ENCODE results near the gene RBFOX1.

Gene RBFOX1

GRCh38 chr16:7373776-7374175, 41.1 kb downstream of the RBFOX1 start:
- no peak for DNase-seq (ENCODE audit: low spot score)

- DNase-seq (ENCODE audit: low spot score): no peak
These were observed 42.0 kb downstream of the RBFOX1 start for GRCh38 chr16:7374614-7375174.

- DNase-seq (ENCODE audit: low spot score): no peak
These were observed 43.6 kb downstream of the RBFOX1 start for GRCh38 chr16:7376227-7376626.

DNA sequence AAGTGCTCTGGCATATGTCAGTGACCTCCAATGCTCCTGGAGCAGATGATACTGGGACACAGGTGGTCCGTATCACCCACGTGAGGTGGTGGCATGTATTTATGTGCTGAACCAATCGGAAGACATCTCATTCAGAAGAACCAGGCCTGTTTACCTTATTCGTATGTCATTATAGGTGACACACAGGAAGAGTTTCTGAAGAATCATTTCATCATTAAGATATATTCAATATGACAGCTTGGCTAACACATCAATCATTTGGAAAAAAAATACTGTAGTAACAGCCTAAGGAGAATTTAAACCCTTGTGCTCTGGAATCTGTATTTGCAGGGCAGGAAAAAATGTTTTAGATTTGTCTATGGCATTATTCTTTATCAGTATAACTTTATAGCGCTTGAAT, 44.6 kb downstream of the RBFOX1 start:
- DNase-seq (ENCODE audit: low spot score): no peak

DNA sequence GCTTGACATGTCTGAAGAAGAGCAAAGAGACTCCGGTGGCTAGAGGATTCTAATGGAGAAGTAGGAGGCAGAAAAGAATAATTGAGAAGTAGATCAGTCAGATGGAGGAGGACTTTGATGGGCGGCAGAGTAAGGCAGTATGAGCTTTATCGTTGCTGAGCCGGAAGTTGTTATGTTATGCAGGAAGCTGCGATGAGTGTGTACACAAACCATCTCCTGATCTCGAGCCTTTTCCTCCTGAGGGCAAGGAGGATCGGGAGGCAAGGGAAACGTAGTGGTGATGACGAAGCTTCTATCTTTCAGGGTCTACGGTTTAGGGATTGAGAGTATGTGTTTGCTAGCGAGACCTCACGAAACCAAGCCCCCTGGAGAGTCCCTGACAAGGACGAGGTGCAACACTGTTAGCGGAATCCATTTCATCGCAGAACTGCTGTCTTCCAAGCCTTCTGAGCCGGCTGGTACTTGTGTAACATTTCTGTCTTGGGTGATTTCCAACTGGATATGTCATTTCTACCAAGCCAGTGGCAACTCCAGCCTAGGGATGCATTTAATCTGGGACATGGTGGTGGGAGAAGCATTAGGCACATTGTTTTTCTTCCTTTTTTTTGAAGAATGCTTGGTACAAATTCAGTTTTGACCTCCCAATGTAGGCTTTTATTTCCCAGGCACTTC, 45.5 kb downstream of the RBFOX1 start:
- no peak for DNase-seq (ENCODE audit: low spot score)

GRCh38 chr16:7380441-7380840, 47.8 kb downstream of the RBFOX1 start:
- DNase-seq (ENCODE audit: low spot score): no peak

GRCh38 chr16:7380911-7381310, 48.3 kb downstream of the RBFOX1 start:
- DNase-seq (ENCODE audit: low spot score): no peak

DNA sequence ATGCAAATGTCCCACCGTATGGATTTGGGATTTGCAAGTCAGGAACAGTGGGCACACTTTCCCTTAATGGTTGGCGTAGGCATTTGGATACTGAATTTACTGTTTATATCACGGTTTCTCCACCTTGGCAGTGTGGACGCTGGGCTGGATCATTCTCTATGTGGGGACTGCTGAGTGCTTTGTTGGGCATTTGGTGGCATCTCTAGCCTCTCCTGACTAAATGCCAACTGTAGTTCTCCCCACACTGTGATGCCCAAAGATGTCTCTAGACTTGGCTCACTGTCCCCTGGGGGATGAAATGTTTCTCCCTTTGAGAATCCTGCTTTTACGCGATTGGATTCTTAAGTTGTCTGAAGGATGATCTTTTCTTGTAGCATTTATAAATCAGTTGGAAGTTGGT, 49.0 kb downstream of the RBFOX1 start:
- DNase-seq (ENCODE audit: low spot score): no peak

DNA sequence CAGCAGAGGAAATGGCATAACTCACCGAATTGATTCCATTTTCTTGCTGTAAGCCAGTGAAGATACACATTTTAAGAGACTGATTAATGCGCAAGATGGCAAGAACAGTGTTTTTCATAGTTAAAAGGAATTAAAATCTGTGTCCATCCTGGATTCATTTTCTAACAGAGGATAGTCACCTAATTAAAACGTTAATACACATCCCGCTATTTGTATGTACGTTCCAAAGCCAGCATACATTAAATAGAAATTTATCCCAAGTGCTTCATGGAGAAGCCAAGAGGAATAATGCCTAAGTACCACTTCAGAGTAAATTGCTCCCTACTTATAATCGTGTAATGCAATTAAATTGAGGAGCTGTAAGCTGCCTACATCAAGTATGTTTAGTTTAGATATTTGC, 49.9 kb downstream of the RBFOX1 start:
- DNase-seq (ENCODE audit: low spot score): no peak

DNA sequence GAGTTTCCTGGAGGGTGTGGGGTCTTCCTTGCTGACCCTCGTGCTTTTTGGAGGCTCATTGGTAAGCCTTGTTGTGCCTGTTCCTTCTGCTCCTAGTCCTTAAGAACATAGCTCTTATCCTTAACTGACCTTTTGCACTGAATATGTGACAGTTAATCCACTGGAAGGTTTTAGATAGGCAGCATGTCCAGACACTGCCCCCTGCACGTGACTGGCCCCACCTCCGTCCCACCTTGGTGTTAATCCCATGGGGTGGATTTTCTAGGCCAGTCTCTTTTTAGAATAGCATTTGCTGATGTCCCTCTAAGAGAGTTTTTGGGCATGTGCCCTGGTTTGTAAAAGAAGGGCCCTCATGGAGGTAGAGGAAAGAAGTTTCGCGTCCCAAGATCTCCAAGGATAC, 58.3 kb downstream of the RBFOX1 start:
- no peak for DNase-seq (ENCODE audit: low spot score)

GRCh38 chr16:7391694-7392093, 59.0 kb downstream of the RBFOX1 start:
- DNase-seq (ENCODE audit: low spot score): no peak

DNA sequence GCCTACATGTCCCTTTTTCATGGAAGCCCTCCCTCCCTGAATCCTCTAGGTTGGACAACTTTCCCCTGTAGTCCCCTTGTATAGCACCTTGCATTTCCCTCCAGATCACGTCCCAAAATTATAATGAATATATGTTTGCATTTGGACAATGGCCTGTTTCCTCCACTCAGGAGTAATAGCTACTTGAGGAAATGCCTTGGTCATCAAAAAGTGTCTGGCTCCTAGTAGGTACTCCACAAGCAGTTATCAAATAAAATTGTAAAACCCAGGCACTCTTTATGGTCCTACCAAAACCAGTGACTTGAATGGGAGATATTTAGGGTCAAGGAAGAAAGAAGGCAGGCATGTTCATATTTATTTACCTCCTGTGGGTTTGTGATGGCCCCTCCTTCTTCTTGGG, 59.6 kb downstream of the RBFOX1 start:
- no peak for DNase-seq (ENCODE audit: low spot score)

DNA sequence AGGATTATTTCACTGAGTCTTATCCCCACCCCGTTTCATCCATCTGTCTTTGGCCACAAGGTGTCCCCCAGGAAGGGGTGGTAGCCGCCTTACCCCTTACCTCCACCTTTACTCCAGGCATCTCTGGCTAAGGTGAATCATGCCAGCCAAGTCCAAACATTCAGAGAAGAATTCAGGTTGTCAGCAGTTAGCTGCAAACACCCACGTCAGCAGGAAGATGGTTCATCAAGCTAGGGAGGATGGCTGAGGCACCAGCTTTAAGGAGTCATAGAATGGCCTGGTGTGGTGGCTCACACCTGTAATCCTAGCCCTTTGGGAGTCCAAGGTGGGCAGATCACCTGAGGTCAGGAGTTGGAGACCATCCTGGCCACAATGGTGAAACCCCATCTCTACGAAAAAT, 61.0 kb downstream of the RBFOX1 start:
- DNase-seq (ENCODE audit: low spot score): no peak

DNA sequence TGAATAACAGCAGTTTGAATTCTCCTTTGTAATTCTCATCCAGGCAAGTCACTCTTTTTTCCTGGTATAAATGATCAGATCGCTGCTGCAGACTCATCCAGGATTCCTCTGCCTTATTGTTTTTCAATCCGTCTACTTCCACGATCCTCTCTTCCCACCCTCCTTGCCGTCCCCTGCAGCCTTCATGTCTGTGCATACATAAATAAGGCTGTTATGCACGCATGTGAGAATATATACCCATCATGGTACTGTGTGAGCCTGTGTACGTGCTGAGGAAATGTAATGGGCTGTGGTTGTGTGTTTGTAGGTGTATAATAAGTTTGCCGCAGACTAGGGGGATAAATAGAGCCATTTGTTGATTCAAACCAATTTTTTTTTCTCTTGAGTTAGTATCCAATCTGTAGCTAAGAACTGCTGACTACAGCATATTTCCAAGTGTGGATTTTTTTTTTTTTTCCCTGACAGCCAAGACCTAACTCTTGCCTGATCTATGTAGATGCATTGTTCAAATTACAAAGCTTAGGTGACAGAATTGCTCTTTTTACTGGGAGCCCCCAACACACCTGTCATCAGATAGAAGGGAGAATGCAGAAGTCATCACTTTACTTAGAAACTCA, 62.2 kb downstream of the RBFOX1 start:
- no peak for DNase-seq (ENCODE audit: low spot score)

DNA sequence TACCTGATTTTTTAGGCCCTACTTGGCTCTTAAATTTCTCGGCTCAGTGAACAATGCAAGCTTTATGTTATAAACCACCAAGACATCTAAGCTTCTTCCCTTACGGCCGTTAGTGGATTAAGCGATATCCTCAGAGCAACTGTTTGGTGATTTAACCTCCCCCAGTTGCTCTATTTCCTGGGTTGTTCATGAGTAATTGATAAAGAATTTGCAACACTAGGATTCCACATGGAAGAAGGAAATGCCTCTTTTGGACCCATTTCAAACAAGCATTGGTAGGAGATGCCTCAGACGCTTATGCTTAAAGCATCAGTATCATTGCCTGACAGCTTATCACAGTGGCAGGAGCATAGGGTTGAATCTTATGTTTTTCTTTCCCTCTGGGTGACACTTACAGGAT, 65.3 kb downstream of the RBFOX1 start:
- DNase-seq (ENCODE audit: low spot score): no peak

- DNase-seq (ENCODE audit: low spot score): no peak
These were observed 65.9 kb downstream of the RBFOX1 start for GRCh38 chr16:7398536-7398935.

DNA sequence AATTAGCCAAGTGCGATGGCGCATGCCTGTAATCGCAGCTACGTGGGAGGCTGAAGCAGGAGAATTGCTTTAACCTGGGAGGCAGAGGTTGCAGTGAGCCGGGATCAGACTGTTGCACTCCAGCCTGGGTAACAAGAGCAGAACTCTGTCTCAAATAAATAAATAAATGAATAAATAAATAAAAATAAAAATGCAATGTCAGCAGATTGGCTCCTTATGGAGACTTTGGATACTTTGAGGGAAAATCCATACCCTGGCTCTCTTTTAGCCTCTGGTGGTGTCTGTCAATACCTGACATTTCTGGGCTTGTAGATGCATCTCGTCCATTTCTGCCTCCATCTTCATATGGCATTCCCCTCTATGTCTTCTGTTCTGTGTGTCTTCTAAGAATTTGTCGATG, 66.7 kb downstream of the RBFOX1 start:
- DNase-seq (ENCODE audit: low spot score): no peak

GRCh38 chr16:7400117-7400890, 67.7 kb downstream of the RBFOX1 start:
- no peak for DNase-seq (ENCODE audit: low spot score)

- no peak for DNase-seq (ENCODE audit: low spot score)
These were observed 71.6 kb downstream of the RBFOX1 start for GRCh38 chr16:7404217-7404616.

DNA sequence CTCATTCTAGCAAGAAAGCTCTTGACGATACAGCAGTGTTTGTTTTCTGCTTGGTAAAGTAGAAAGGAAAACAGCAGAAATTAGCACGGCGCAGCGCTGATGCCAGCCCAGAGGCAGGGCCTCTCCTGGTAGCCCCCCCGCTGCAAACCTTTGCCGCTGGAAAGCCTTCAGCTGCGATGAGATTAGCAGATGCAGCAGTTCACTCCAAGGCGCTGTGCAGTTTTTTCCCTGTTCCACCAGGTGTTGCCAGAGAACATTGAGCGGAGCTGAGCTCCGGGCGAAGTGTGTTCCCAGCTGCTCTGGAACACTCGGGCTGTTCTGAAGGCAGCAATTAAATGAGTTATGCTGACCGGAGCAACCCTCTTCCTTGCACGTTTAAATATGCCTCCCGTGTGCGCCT, 72.5 kb downstream of the RBFOX1 start:
- DNase-seq (ENCODE audit: low spot score): no peak

- no peak for DNase-seq (ENCODE audit: low spot score)
These were observed 76.2 kb downstream of the RBFOX1 start for GRCh38 chr16:7408700-7409365.

DNA sequence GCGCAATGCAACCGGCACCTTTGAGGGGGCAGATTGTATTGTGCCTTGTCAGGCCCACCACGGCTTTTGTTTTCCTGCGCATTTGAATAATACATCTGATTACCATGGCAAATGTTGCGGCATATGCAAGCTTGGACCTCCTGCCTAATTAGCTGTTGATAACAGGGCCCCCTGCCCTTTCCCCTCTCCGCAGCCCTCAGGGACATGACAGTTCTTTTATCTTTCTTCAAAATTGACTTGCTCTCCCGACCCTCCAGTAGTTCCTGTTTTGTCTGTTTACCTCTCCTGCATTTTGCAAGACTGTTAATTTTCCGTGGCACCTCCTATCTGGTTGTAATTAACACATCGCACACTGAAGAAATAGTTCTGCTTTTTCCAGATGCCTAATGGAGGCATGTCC, 86.8 kb downstream of the RBFOX1 start:
- DNase-seq (ENCODE audit: low spot score): no peak

DNA sequence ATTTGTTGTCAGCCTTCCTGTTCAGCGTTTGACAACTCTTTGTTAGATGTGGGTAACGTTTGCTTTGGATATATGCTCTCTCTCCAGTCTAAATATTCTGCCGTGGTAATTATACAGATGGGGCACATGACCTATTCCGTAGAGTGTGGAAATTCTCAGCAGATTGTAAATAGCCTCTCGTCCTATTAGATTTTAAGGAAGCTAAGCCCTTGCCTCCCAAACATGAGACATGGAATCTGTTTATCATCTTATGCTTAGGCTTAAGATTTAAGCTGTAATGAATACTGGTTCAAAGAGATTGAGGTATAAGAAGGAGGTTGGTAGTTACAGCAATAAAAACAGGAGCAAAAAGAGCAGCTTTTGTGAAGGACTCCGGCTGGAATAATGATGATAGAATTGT, 87.4 kb downstream of the RBFOX1 start:
- no peak for DNase-seq (ENCODE audit: low spot score)

Data from CD4-positive, alpha-beta T cell treated with Interleukin-6 at 100 ng/mL for 8 hours (primary cell).